VCaP (cell line): ENCODE results near the gene ADGRL3.

Source experiments
- H3K27ac ChIP-seq: fragments of 450-650 bp; 2 replicates; pipeline ENCODE4 v1.5.1; 2017
- TF ChIP-seq, protein P1 (sequence below): fragments of 450-650 bp; conservative IDR thresholded peaks from 2 replicates; pipeline ENCODE4 v1.5.1; 2017; ENCODE audit warnings: mild to moderate bottlenecking, moderate library complexity

ADGRL3 gene

DNA sequence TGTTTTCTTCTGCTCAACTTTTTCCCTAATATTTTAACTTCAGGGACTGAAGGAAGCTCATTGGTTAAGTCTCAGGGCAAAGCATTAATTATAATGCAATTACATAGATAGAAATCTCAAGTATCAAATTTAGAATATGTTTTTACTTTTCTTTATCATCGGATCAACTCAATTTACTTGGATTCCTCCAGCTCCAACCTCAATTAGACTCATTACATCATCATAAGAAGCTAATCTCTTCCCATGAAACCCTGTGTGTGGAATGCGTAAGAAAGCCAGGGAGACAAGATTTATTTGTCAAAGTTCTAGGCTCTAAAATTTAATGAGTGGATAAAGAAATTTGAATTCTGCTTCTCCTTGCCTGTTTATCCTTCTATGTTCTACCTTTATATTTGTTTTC lies 918.4 kb downstream of the ADGRL3 start:
- TF ChIP-seq, protein P1, sequence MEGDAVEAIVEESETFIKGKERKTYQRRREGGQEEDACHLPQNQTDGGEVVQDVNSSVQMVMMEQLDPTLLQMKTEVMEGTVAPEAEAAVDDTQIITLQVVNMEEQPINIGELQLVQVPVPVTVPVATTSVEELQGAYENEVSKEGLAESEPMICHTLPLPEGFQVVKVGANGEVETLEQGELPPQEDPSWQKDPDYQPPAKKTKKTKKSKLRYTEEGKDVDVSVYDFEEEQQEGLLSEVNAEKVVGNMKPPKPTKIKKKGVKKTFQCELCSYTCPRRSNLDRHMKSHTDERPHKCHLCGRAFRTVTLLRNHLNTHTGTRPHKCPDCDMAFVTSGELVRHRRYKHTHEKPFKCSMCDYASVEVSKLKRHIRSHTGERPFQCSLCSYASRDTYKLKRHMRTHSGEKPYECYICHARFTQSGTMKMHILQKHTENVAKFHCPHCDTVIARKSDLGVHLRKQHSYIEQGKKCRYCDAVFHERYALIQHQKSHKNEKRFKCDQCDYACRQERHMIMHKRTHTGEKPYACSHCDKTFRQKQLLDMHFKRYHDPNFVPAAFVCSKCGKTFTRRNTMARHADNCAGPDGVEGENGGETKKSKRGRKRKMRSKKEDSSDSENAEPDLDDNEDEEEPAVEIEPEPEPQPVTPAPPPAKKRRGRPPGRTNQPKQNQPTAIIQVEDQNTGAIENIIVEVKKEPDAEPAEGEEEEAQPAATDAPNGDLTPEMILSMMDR: no peak
- H3K27ac ChIP-seq: no peak overlapping the region

DNA sequence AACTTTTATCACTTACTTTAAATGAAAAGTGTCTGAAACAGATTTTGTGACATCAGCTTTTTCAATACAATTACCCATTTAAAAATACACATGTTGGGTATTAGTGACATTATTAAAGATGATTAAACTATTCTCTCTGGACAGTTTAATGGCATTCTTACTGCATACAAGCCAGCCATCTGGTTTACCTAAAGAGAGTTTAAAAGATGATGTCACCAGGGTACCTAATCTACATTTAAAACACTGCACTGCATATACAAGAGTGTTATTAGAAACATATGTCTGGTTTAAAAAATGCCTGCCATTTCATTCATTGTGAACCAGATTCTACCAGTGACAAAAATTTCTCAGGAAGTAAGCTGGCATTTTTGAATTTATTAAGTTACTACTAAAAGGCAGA lies 919.1 kb downstream of the ADGRL3 start:
- TF ChIP-seq, protein P1: no peak
- no peak overlapping the region for H3K27ac ChIP-seq

DNA sequence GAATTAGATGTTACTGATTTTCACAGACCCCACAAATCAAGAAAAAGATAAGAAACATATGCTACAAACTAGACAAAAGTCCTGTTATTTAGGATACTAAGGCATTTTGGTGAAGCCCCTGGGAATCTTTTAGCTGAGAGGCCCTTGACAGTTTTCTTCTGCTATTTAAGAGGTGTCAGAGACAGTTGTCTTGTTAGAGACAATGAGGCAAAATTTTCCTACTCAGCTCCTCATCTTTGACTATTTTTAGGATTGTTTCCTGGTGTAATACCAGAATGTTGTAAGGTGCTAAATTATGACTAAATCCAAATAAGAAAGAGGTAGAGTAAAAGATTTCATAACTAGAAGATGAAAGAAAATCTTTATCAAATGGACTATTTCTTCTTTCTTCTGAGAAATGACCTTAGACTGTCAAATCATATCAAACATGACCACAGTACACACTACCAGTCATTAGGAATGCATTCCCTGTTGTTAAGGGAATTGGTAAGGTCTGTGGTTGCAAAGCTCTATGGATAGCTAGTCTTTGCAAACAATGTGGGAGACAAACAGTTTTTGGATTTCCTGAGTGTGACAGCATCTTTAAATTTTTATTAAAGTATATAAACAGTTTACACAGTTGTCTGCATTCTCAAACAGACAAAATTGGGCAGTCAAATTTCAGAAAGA lies 926.1 kb downstream of the ADGRL3 start:
- H3K27ac ChIP-seq: no peak overlapping the region
- TF ChIP-seq, protein P1: no peak
